HEK293T (cell line): ENCODE measurements around the gene LYPD1.

ENCODE experiments used
- BHLHE40 ChIP-seq: fragments of 450-650 bp; IDR thresholded peaks from 2 replicates; pipeline ENCODE4 v1.6.1; 2016; ENCODE audit warnings: mild to moderate bottlenecking, moderate library complexity, borderline replicate concordance
- CTBP1 ChIP-seq: fragments of 450-650 bp; IDR thresholded peaks from 2 replicates; pipeline ENCODE4 v1.6.1; 2016; ENCODE audit warnings: borderline replicate concordance
- FOXM1 ChIP-seq: fragments of 450-650 bp; IDR thresholded peaks from 2 replicates; pipeline ENCODE4 v1.6.1; 2017; ENCODE audit warnings: mild to moderate bottlenecking, borderline replicate concordance
- HDGF ChIP-seq: fragments of 450-650 bp; IDR thresholded peaks from 2 replicates; pipeline ENCODE4 v1.6.1; 2017; ENCODE audit warnings: antibody characterized with exemption, borderline replicate concordance
- L3MBTL2 ChIP-seq: fragments of 450-650 bp; conservative IDR thresholded peaks from 2 replicates; pipeline ENCODE4 v1.6.1; 2016; ENCODE audit warnings: mild to moderate bottlenecking
- LEF1 ChIP-seq: fragments of 450-650 bp; IDR thresholded peaks from 2 replicates; pipeline ENCODE4 v1.6.1; 2017; ENCODE audit warnings: mild to moderate bottlenecking, borderline replicate concordance
- SP1 ChIP-seq: fragments of 450-650 bp; IDR thresholded peaks from 2 replicates; pipeline ENCODE4 v1.6.1; 2017
- TARDBP ChIP-seq: fragments of 450-650 bp; IDR thresholded peaks from 2 replicates; pipeline ENCODE4 v1.6.1; 2016

- TF ChIP-seq LEF1, result no peak
- no peak for TF ChIP-seq SP1
- TF ChIP-seq FOXM1, result no peak
- TF ChIP-seq HDGF, result no peak
- TF ChIP-seq CTBP1, result no peak
- TF ChIP-seq TARDBP, result no peak
- no peak for TF ChIP-seq BHLHE40
- no peak for TF ChIP-seq L3MBTL2
Observed at GRCh38 chr2:132617989-132618388, 52.0 kb downstream of the LYPD1 start.
